Endothelial cell (in vitro differentiated cells): Measurements from ENCODE around the gene SLIT1. TPM values are rescaled to one million over a fixed set of nuclear protein-coding genes. Genes with fewer than 3 reads are reported as not detected.

Experiments used
- DNase-seq: peaks from one replicate; pipeline ENCODE4 v3.0.0; 2021; ENCODE audit warnings: low spot score
- H3K27ac Mint-ChIP-seq: one replicate; pipeline ENCODE4 v1.8.0; 2021; ENCODE audit warnings: mixed read lengths, inconsistent platforms; ENCODE audit not compliant: unreplicated experiment
- H3K27me3 Mint-ChIP-seq: one replicate; pipeline ENCODE4 v1.8.0; 2021; ENCODE audit warnings: mild to moderate bottlenecking, moderate library complexity, mixed read lengths, inconsistent platforms; ENCODE audit not compliant: unreplicated experiment
- H3K36me3 Mint-ChIP-seq: one replicate; pipeline ENCODE4 v1.8.0; 2021; ENCODE audit warnings: mild to moderate bottlenecking, low read depth, mixed read lengths, inconsistent platforms; ENCODE audit not compliant: unreplicated experiment
- H3K4me1 Mint-ChIP-seq: one replicate; pipeline ENCODE4 v1.8.0; 2021; ENCODE audit warnings: mild to moderate bottlenecking, mixed read lengths, inconsistent platforms; ENCODE audit not compliant: unreplicated experiment
- H3K4me3 Mint-ChIP-seq: one replicate; pipeline ENCODE4 v1.8.0; 2021; ENCODE audit warnings: mild to moderate bottlenecking, mixed read lengths, inconsistent platforms; ENCODE audit not compliant: unreplicated experiment
- H3K9me3 Mint-ChIP-seq: one replicate; pipeline ENCODE4 v1.8.0; 2021; ENCODE audit warnings: mixed read lengths, inconsistent platforms; ENCODE audit not compliant: unreplicated experiment
- CTCF ChIP-seq: fragments of 200-600 bp; sonication (generic); IDR thresholded peaks from one replicate; pipeline ENCODE4 v1.5.0; 2021; ENCODE audit warnings: antibody characterized with exemption; ENCODE audit not compliant: unreplicated experiment
- total RNA-seq: library from RNA; stranded (reverse); fragmentation: NEBNext Ultra II Directional; extraction: Animal tissue kit (Norgen Biotek cat#: 25700); gene quantifications from one replicate; pipeline ENCODE4 v1.2.1, GENCODE V29; 2021; ENCODE audit not compliant: unreplicated experiment

Gene SLIT1
- total RNA-seq, 1 donor from 2014 or later = 0.54 TPM

GRCh38 chr10:97039538-97040247, 146.1 kb downstream of the SLIT1 start:
- TF ChIP-seq CTCF = no peak
- Mint-ChIP-seq H3K27me3 (peaks cover 10% of the 10 kb centered on the region), H3K4me3 (no peak overlapping the region), H3K9me3 (no peaks in the 10 kb centered on the region), H3K36me3 (no peaks in the 10 kb centered on the region), H3K27ac (no peak overlapping the region), H3K4me1 (no peaks in the 10 kb centered on the region)
- no peak for DNase-seq

GRCh38 chr10:97038688-97039087, 147.1 kb downstream of the SLIT1 start:
- no peak for DNase-seq
- Mint-ChIP-seq H3K27ac (no peak overlapping the region), H3K4me3 (no peak overlapping the region), H3K27me3 (peaks cover 9% of the 10 kb centered on the region), H3K36me3 (no peaks in the 10 kb centered on the region), H3K9me3 (no peaks in the 10 kb centered on the region), H3K4me1 (no peaks in the 10 kb centered on the region)
- TF ChIP-seq CTCF = no peak

- Mint-ChIP-seq H3K4me3 (no peak overlapping the region), H3K27ac (no peak overlapping the region), H3K9me3 (no peaks in the 10 kb centered on the region)
Observed at GRCh38 chr10:97037365-97038361, 148.1 kb downstream of the SLIT1 start.

GRCh38 chr10:97034958-97035769, 150.6 kb downstream of the SLIT1 start:
- no peak for DNase-seq
- H3K4me3 Mint-ChIP-seq = no peak overlapping the region
- no peaks in the 10 kb centered on the region for H3K9me3 Mint-ChIP-seq
- no peak overlapping the region for H3K27ac Mint-ChIP-seq
- H3K27me3 Mint-ChIP-seq = peaks cover 10% of the 10 kb centered on the region
- TF ChIP-seq CTCF = no peak
- no peaks in the 10 kb centered on the region for H3K36me3 Mint-ChIP-seq
- H3K4me1 Mint-ChIP-seq = no peaks in the 10 kb centered on the region

More at GRCh38 chr10:97037365-97038361, 148.1 kb downstream of the SLIT1 start:
- DNase-seq = peak; percentile 88
- H3K36me3 Mint-ChIP-seq = no peaks in the 10 kb centered on the region
- peak; percentile 90 for TF ChIP-seq CTCF
- peaks cover 7% of the 10 kb centered on the region for H3K27me3 Mint-ChIP-seq
- no peaks in the 10 kb centered on the region for H3K4me1 Mint-ChIP-seq
